Transverse colon (tissue), 4 donors: Measurements from ENCODE around the gene C1QTNF9.
"Not testable (repeated sequence)": the region's sequence is repeated elsewhere in the genome, so short reads cannot be mapped to it uniquely, and the experiment has no call there.

Experiments
- CTCF ChIP-seq, 5 experiments: fragments of 200-600 bp in 3 of 5; fragments of 450-650 bp in 2 of 5; sonication (generic) in 3 of 5; IDR thresholded peaks; 1 replicate in 2 of 5; 2 replicates in 3 of 5; pipeline ENCODE4 v1.5.1; 2016 to 2017; ENCODE audit warnings: antibody characterized with exemption in 5 of 5, inconsistent platforms in 3 of 5, mild to moderate bottlenecking in 2 of 5, moderate library complexity in 1 of 5
- POLR2AphosphoS5 ChIP-seq, 3 donors: sonication (generic); formaldehyde crosslinking; IDR thresholded peaks; one replicate each; pipeline ENCODE4 v1.6.1; 2016; ENCODE audit warnings: antibody characterized with exemption in 3 of 3

- TF ChIP-seq POLR2AphosphoS5, CTCF (IDR thresholded peaks at IDR 0.05): not testable (repeated sequence)
Measured at GRCh38 chr13:24317835-24318234, 8.5 kb downstream of the C1QTNF9 start.
